MCF 10A (cell line): ENCODE data around the gene DDX50. TPM values are rescaled to one million over a fixed set of nuclear protein-coding genes. Genes with fewer than 3 reads are reported as not detected.

Experiments
- BruUV-seq: library from RNA; stranded (reverse); fragments of 400-500 nt; replicated peaks from 2 replicates; lab custom pipeline; 2021; lab: Mats Ljungman, UMichigan
- CTCF ChIA-PET: fragments of 300-600 bp; sonication (Branson Sonifier 250); formaldehyde crosslinking; extraction: SDS; loops from one replicate; lab custom pipeline; 2021; ENCODE audit warnings: antibody characterized with exemption, inconsistent platforms; lab: Yijun Ruan, JAX
- POLR2A ChIA-PET: fragments of 300-600, 350-650 bp; sonication (Branson Sonifier 250); formaldehyde crosslinking; extraction: SDS; loops from one replicate; lab custom pipeline; 2020; ENCODE audit warnings: antibody characterized with exemption, inconsistent platforms; lab: Yijun Ruan, JAX
- DNase-seq: peaks from one replicate; pipeline ENCODE4 v3.0.0-alpha.2; 2018; ENCODE audit not compliant: unreplicated experiment
- H3K27ac Mint-ChIP-seq: one replicate; pipeline ENCODE4 v1.8.0; 2022; ENCODE audit warnings: mild to moderate bottlenecking, low read depth, mixed read lengths; ENCODE audit not compliant: unreplicated experiment
- H3K27me3 Mint-ChIP-seq: one replicate; pipeline ENCODE4 v1.8.0; 2022; ENCODE audit warnings: mixed read lengths; ENCODE audit not compliant: insufficient read depth, unreplicated experiment
- H3K36me3 Mint-ChIP-seq: one replicate; pipeline ENCODE4 v1.8.0; 2022; ENCODE audit warnings: mild to moderate bottlenecking, moderate library complexity, mixed read lengths; ENCODE audit not compliant: insufficient read depth, unreplicated experiment
- H3K4me1 Mint-ChIP-seq: one replicate; pipeline ENCODE4 v1.8.0; 2022; ENCODE audit warnings: mixed read lengths; ENCODE audit not compliant: insufficient read depth, unreplicated experiment
- H3K4me3 Mint-ChIP-seq: one replicate; pipeline ENCODE4 v1.8.0; 2022; ENCODE audit warnings: mild to moderate bottlenecking, moderate library complexity, mixed read lengths; ENCODE audit not compliant: unreplicated experiment
- H3K9me3 Mint-ChIP-seq: one replicate; pipeline ENCODE4 v1.8.0; 2022; ENCODE audit warnings: mixed read lengths; ENCODE audit not compliant: unreplicated experiment
- intact Hi-C: fragments of 100-400 bp; cut with micrococcal nuclease; formaldehyde crosslinking; loops from 2 replicates; pipeline ENCODE4 v1.14.1; 2022
- total RNA-seq: library from RNA; stranded (reverse); gene quantifications from 2 replicates; pipeline ENCODE4 v1.2.3, GENCODE V29; 2022
- TF ChIP-seq, protein P1 (sequence below): fragments of 200-600 bp; IDR thresholded peaks from one replicate; pipeline ENCODE4 v1.8.0; 2022; ENCODE audit warnings: antibody characterized with exemption, mild to moderate bottlenecking; ENCODE audit not compliant: unreplicated experiment

DDX50 gene
- total RNA-seq, 1 experiment from 2014 or later: 66.3 TPM

DNA sequence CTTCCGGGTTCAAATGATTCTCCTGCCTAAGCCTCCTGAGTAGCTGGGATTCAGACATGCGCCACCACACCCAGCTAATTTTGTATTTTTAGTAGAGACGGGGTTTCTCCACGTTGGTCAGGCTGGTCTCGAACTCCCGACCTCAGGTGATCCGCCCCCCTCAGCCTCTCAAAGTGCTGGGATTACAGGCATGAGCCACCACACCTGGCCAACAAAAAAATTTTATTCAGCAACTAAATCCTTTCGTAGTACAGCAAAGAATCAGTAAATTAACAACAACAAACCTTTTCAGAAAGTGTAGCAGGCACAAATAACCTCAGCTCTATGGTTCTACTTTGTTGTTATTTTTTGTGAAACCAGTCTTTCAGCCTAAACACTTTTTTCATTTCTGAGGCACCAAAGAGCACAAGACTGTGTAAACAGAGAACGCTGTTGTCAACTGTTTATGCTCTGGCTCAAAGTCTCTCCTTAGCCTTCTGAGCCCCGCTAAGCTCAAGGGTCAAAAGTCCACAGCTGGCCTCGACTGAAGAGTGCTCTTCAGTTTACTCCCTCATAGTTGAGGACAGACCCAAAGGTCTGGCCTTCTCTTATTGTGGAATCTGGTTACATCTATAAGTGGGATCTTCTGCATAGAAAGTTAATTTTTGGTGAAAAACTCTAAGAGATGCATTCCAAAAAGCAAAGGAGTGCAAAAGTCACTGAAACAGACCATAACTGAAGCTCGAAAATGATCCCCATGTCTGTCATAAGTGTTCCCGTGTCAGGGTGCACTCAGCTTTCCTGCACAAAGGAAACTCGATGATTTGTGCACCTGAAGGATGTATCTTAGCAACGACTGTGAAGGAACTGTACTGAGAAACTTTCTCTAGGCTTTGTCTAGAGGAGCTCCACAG is 24.6 kb upstream of the DDX50 start:
- Mint-ChIP-seq H3K36me3 (no peaks in the 10 kb centered on the region), H3K27me3 (peaks cover 11% of the 10 kb centered on the region), H3K27ac (no peak overlapping the region), H3K9me3 (no peaks in the 10 kb centered on the region), H3K4me3 (no peak overlapping the region), H3K4me1 (no peaks in the 10 kb centered on the region)
- DNase-seq: no peak
- BruUV-seq: no TSS peak
- CTCF ChIA-PET: interaction anchor here (0.7 to 0.8 kb wide), 2 partner anchors 20 to 23 kb away, joined by 3 read pairs; no protein-coding TSS in a partner anchor
- intact Hi-C loops: no loop called here
- POLR2A ChIA-PET: interaction anchor here (0.6 kb wide), 1 partner anchor 25 kb away, joined by 7 read pairs; no protein-coding TSS in a partner anchor
- TF ChIP-seq, protein P1, sequence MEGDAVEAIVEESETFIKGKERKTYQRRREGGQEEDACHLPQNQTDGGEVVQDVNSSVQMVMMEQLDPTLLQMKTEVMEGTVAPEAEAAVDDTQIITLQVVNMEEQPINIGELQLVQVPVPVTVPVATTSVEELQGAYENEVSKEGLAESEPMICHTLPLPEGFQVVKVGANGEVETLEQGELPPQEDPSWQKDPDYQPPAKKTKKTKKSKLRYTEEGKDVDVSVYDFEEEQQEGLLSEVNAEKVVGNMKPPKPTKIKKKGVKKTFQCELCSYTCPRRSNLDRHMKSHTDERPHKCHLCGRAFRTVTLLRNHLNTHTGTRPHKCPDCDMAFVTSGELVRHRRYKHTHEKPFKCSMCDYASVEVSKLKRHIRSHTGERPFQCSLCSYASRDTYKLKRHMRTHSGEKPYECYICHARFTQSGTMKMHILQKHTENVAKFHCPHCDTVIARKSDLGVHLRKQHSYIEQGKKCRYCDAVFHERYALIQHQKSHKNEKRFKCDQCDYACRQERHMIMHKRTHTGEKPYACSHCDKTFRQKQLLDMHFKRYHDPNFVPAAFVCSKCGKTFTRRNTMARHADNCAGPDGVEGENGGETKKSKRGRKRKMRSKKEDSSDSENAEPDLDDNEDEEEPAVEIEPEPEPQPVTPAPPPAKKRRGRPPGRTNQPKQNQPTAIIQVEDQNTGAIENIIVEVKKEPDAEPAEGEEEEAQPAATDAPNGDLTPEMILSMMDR: no peak

GRCh38 chr10:68877482-68878110 is 23.5 kb upstream of the DDX50 start:
- ChIA-PET CTCF (no interaction called here), POLR2A (no interaction called here)
- intact Hi-C loops: no loop called here
- TF ChIP-seq, protein P1: no peak
- no peaks in the 10 kb centered on the region for H3K4me1 Mint-ChIP-seq
- no peaks in the 10 kb centered on the region for H3K36me3 Mint-ChIP-seq
- peaks cover 11% of the 10 kb centered on the region for H3K27me3 Mint-ChIP-seq
- H3K4me3 Mint-ChIP-seq: no peak overlapping the region
- H3K9me3 Mint-ChIP-seq: no peaks in the 10 kb centered on the region
- no peak overlapping the region for H3K27ac Mint-ChIP-seq
- no TSS peak for BruUV-seq
- DNase-seq: no peak

GRCh38 chr10:68878496-68878895 is 22.6 kb upstream of the DDX50 start:
- no TSS peak for BruUV-seq
- H3K9me3 Mint-ChIP-seq: no peaks in the 10 kb centered on the region
- no peak for DNase-seq
- no peak overlapping the region for H3K27ac Mint-ChIP-seq
- peaks cover 11% of the 10 kb centered on the region for H3K27me3 Mint-ChIP-seq
- intact Hi-C loops: no loop called here
- TF ChIP-seq, protein P1: no peak
- H3K4me3 Mint-ChIP-seq: no peak overlapping the region
- no peaks in the 10 kb centered on the region for H3K36me3 Mint-ChIP-seq
- ChIA-PET CTCF (no interaction called here), POLR2A (no interaction called here)
- no peaks in the 10 kb centered on the region for H3K4me1 Mint-ChIP-seq

DNA sequence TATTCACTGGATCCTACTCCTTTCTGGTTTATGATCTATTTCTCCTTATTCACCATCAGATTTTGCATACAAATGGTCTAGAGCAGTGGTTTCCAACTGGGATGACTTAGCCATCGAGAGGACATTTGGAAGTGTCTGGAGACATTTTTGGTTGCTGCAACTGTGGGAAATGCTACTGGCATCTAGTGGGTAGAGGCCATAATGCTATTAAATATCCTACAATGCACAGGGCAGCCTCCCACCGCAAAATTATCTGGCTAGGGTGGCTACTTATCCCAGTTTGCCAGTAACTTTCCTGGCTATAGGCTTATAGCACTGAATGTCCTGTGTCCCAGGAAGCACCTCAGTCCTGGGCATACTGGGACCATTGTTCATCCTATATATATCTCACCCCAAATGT is 21.5 kb upstream of the DDX50 start:
- DNase-seq: no peak
- TF ChIP-seq, protein P1: no peak
- peaks cover 11% of the 10 kb centered on the region for H3K27me3 Mint-ChIP-seq
- no TSS peak for BruUV-seq
- H3K36me3 Mint-ChIP-seq: no peaks in the 10 kb centered on the region
- H3K9me3 Mint-ChIP-seq: no peaks in the 10 kb centered on the region
- no peak overlapping the region for H3K27ac Mint-ChIP-seq
- no peaks in the 10 kb centered on the region for H3K4me1 Mint-ChIP-seq
- intact Hi-C loops: no loop called here
- POLR2A ChIA-PET: no interaction called here
- H3K4me3 Mint-ChIP-seq: no peak overlapping the region
- CTCF ChIA-PET: no interaction called here
